Measurements from ENCODE around the gene GPC3. TPM values are rescaled to one million over a fixed set of nuclear protein-coding genes. Genes with fewer than 3 reads are reported as not detected.
A peak's percentile ranks its signal among the peaks of the same experiment; 100 is the strongest.
"Not testable (repeated sequence)": the region's sequence is repeated elsewhere in the genome, so short reads cannot be mapped to it uniquely, and the experiment has no call there.

Gene GPC3
- total RNA-seq, 1 donor from 2014 or later: 0.26 TPM

GRCh38 chrX:133726211-133726630 is 259.2 kb downstream of the GPC3 start:
- DNase-seq (ENCODE audit: low read depth) (peak; percentile 93), FAIRE-seq (no peak)
- Histone ChIP-seq H3K4me3 (ENCODE audit: low read depth, low read length) (no peak overlapping the region), H3K36me3 (ENCODE audit: control insufficient read depth, insufficient read depth, low read length) (no peaks in the 10 kb centered on the region), H3K27me3 (ENCODE audit: control insufficient read depth, insufficient read depth, low read length) (no peaks in the 10 kb centered on the region)
- no peak for TF ChIP-seq CTCF (IDR thresholded peaks at IDR 0.05; ENCODE audit: insufficient read depth, low read length, severe bottlenecking)

- H3K4me3 ChIP-seq (ENCODE audit: low read depth, low read length): no peak overlapping the region
- no peaks in the 10 kb centered on the region for H3K36me3 ChIP-seq (ENCODE audit: control insufficient read depth, insufficient read depth, low read length)
- TF ChIP-seq CTCF (IDR thresholded peaks at IDR 0.05; ENCODE audit: insufficient read depth, low read length, severe bottlenecking): no peak
- H3K27me3 ChIP-seq (ENCODE audit: control insufficient read depth, insufficient read depth, low read length): no peaks in the 10 kb centered on the region
- no peak for DNase-seq (ENCODE audit: low read depth)
- no peak for FAIRE-seq
Measured at GRCh38 chrX:133723930-133724329, 261.5 kb downstream of the GPC3 start.

- no peak for TF ChIP-seq CTCF (IDR thresholded peaks at IDR 0.05; ENCODE audit: insufficient read depth, low read length, severe bottlenecking)
- H3K4me3 ChIP-seq (ENCODE audit: low read depth, low read length): no peak overlapping the region
- FAIRE-seq: no peak
- no peak for DNase-seq (ENCODE audit: low read depth)
- no peaks in the 10 kb centered on the region for H3K36me3 ChIP-seq (ENCODE audit: control insufficient read depth, insufficient read depth, low read length)
- no peaks in the 10 kb centered on the region for H3K27me3 ChIP-seq (ENCODE audit: control insufficient read depth, insufficient read depth, low read length)
Measured at GRCh38 chrX:133722756-133723155, 262.6 kb downstream of the GPC3 start.

- H3K36me3 ChIP-seq (ENCODE audit: control insufficient read depth, insufficient read depth, low read length); DNase-seq (ENCODE audit: low read depth); FAIRE-seq; H3K4me3 ChIP-seq (ENCODE audit: low read depth, low read length); H3K27me3 ChIP-seq (ENCODE audit: control insufficient read depth, insufficient read depth, low read length): not testable (repeated sequence)
Measured at GRCh38 chrX:133720269-133720668, 265.1 kb downstream of the GPC3 start.

- Histone ChIP-seq H3K27me3 (ENCODE audit: control insufficient read depth, insufficient read depth, low read length) (no peaks in the 10 kb centered on the region), H3K36me3 (ENCODE audit: control insufficient read depth, insufficient read depth, low read length) (no peaks in the 10 kb centered on the region), H3K4me3 (ENCODE audit: low read depth, low read length) (no peak overlapping the region)
- DNase-seq (ENCODE audit: low read depth) (no peak), FAIRE-seq (no peak)
- TF ChIP-seq CTCF (IDR thresholded peaks at IDR 0.05; ENCODE audit: insufficient read depth, low read length, severe bottlenecking): no peak
Measured at GRCh38 chrX:133715715-133716114, 269.7 kb downstream of the GPC3 start.

GRCh38 chrX:133709501-133709900 is 275.9 kb downstream of the GPC3 start:
- DNase-seq (ENCODE audit: low read depth): no peak
- no peaks in the 10 kb centered on the region for H3K27me3 ChIP-seq (ENCODE audit: control insufficient read depth, insufficient read depth, low read length)
- TF ChIP-seq CTCF (IDR thresholded peaks at IDR 0.05; ENCODE audit: insufficient read depth, low read length, severe bottlenecking): no peak
- FAIRE-seq: no peak
- H3K4me3 ChIP-seq (ENCODE audit: low read depth, low read length): no peak overlapping the region
- no peaks in the 10 kb centered on the region for H3K36me3 ChIP-seq (ENCODE audit: control insufficient read depth, insufficient read depth, low read length)

Data from bronchial epithelial cell (primary cell).